NCI-H2196 treated with DMSO at 0.1 percent for 48 hours (cell line): ENCODE results near the gene RPP30.
A peak's percentile ranks its signal among the peaks of the same experiment; 100 is the strongest.
"Not testable (repeated sequence)": the region's sequence is repeated elsewhere in the genome, so short reads cannot be mapped to it uniquely, and the experiment has no call there.

Experiments used
- DNase-seq: peaks from one replicate; lab custom pipeline; 2025; ENCODE audit not compliant: unreplicated experiment; lab: John Stamatoyannopoulos, UW

Gene RPP30

DNA sequence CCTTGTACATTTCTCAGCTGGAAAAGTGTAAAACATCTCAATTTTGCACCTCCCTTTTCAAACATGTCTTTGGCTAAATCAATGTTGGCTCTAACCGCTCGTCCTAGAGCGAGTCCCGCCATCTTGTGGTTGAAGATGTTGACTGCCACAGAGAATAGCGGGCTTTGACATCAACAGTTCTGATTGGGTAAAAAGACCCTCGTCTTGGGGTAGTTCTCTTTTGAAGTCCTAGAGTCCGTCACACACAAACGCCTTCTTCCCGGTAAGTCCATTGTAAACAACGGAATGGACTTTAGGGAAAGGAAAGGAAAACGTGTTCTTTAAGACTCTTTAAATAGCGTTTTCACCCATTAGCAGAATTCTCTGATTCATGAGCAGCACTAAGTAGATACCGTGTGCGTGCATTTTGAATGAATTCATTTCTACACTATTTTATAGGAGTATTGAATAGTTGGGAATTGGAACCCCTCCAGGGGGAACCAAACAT, 452 bp upstream of the RPP30 start:
- no peak for DNase-seq

DNA sequence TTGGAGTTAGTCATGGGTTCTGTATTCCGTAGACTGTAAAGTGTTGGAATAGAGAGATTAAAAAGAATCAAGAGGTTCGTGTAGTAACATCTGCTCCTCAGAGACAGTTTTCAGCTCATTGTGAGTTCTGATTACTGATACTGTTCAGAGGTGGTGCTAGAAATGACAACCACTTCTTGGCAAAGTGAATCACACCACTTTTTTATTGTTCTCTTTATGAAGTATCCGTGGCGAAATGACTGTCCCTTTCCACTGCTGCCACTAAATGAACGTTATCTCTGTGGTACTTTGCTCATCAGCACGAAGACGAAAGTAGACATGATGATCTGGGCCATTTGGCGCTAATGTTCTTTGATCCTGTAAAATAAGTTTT, 860 bp downstream of the RPP30 start:
- DNase-seq = no peak

DNA sequence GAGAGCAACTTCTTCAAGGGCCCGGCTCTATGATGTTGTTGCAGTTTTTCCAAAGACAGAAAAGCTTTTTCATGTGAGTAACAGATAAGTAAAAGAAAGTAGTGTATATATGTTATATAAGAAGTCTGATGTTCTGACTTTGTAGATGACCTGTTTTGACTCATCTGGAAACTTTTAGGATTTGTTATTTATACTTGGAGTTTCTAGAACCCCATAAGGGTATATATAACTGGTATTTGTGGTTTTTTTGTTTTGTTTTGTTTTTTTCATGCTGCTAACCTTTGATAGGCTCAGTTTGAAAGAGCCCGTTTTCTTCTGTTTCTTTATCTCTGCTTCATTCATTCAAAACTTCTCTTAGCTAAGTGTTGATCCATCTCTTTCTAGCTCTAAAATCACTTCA, 7.3 kb downstream of the RPP30 start:
- DNase-seq = no peak

DNA sequence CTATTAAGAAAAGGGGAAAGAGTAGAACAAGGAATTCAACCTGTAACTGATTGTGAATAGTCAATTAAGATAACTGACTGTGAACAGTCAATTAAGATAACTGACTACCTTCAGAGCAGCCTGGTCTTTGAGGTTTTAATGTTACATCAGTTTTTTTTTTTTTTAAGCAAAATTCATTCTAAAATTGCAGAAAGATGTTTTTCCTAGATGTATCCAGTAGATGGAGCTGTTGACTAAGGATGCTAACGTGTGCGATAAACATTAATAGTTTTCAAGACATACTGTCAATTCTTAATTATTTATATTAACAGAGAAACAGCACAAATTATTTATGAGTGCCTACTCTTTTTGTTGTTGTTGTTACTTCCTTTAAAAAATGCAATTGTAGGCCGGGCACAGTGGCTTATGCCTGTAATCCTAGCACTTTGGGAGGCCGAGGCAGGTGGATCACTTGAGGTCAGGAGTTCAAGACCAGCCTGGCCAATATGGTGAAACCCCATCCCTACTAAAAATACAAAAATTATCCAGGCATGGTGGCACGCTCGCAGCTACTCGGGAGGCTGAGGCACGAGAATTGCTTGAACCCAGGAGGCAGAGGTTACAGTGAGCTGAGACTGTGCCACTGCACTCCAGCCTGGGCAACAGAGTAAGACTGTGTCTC, 8.4 kb downstream of the RPP30 start:
- DNase-seq = peak; percentile 1

DNA sequence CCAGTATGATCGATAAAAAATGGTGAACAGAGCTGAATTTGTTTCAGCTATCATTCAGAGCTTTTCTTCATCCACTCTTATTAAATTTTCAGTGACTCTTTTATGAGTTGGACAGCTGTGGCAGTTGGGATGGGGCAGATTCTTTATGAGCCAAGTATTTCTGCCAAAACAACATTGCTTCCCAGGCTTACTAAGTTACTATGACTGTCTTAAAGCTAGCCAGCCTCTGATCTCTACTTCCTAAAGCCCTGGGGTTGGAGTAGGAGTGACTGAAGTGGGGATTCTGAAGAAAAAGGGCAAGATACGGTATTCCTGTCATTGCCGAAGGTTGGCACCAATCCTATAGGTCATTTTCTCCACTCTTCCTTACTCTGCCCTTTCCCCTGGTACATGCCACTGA, 12.7 kb downstream of the RPP30 start:
- no peak for DNase-seq

DNA sequence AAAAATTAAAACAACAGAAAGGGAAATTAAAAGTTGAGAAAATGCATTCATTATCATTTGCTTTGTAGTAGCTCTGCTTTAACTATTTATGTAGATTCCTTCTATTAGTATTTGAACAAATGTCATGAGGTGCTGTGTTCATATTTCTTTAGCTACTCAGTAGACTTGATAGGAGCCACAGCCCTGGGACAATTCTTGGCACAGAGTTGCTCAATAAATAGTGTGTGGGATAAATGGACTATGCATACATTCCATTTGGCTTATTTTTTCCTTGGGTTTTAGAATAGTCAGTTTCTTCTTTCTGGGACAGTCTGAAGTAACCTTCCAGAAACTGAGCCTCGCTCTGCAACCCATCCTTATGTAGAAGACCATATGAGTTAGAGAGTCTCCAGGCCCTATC, 13.4 kb downstream of the RPP30 start:
- no peak for DNase-seq

DNA sequence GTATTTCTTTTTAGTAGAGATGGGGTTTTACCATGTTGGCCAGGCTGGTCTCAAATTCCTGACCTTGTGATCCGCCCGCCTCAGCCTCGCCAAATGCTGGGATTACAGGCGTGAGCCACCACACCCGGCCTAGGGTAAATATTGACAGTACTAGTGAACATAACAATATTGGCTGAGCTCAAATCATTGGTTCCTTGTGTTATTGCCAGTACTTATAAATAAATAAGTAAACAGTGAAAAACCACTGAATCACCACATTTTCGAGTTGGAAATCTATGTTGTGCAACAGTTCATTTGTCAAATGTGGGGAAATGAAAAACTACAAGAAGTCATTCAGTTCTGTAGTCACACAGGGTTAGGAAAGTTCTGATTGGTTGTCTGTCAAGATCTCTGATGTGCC, 15.8 kb downstream of the RPP30 start:
- no peak for DNase-seq

DNA sequence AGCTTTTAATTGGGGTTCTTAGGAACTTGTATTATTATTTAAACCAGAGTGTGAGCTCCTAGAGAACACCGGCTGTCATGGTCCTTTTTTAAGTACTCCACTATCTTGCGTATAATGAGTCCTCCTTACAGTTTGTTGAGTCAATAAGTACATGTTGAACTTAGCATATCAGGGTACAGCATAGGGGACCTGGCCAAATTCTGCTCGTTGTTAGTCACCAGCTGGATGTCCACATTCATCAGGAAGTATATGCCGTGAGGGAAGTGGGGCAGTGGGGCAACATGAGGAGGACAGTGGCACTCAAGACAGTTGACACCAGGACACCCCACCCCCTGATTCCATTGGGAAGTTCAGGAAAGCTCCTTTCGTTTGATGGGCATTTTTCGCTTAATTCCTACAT, 16.6 kb downstream of the RPP30 start:
- DNase-seq = no peak

DNA sequence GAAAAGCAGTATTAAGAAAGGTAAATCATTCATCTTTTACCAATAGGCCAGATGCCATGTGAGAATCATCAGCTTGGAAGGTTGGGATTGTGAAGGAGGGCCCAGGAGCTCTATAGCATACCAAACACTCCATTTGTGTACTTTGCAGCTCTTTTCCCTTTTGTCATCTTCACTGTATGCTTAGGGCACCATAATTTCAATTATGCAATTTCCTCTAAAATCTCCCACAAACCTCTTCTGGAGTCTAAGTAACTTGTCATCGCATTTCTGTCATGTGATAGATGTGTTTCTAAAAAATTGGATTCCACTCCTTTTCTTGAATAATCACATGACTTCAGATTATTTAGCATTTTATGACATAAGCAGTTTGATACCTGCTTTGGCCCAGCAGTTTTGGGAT, 17.9 kb downstream of the RPP30 start:
- no peak for DNase-seq

DNA sequence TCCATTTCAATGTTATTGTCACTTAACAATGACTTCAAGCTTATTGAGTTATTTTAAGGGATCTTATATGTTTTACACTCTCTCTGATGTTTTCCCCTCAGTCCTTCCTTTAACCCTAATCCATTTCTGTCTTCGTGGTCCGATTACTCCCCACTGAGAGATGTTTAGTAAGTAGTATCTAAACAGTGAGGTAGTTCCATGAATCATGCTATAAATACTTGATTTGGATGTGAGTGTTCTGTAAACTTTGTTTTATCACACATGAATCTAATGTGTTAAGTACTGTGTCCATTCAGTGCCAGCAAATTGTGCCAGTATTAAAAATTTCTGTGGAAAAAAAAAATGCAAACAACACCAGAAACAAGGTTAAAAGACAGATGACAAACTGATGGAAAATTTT, 18.6 kb downstream of the RPP30 start:
- no peak for DNase-seq

DNA sequence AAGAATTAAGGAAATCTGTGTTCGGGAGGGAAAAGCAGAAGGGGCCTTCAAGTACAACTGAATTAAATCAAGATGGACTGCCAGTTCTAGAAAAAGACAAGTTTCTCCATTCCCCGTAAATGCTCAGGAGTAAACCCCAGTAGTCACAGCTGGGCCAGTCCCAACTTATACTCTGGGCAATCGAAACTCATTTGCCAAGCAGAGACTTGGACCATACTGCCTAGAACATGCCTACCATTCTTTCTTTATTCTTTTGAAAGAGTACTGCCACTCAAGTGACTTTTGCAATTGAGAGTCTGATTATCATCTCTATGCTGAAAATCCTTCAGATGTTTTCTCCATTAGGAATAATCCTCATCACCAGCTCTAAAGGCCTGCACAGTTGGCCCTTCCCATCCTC, 21.4 kb downstream of the RPP30 start:
- no peak for DNase-seq

DNA sequence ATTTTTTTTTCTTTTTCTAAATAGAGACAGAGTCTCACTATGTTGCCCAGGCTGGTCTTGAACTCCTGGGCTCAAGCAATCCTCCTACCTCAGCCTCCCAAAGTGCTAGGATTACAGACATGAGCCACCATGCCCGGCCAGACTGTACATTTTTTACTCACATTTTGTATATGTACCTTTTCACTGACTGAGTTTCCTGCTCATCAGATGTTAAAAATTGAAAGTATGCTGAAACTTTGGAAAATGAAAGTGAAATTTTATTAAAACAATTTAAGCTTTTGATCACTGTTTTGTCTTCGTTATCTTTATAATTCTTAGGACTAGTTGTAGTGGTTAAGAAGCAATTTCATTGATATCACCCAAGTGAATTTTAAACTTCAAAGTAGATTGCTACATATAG, 25.1 kb downstream of the RPP30 start:
- not testable (repeated sequence) for DNase-seq

DNA sequence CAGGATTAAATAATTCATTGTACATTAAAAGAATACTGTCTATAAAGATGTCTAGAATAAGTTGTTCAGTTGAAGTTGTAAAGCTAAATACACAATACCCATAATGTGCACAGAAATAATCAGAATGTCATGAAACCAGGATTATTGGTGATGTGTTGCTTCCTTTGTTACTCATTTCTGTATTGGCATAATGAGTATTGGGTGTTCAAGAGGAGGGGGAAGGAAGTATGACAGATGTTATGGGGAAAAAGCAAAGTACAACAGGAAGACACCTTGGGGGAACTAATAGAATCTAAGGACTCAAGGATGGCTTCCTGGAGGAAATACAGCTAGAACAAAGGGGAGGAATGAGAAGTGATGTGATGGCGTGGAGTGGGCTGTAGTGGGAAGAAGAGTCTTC, 34.2 kb downstream of the RPP30 start:
- no peak for DNase-seq

DNA sequence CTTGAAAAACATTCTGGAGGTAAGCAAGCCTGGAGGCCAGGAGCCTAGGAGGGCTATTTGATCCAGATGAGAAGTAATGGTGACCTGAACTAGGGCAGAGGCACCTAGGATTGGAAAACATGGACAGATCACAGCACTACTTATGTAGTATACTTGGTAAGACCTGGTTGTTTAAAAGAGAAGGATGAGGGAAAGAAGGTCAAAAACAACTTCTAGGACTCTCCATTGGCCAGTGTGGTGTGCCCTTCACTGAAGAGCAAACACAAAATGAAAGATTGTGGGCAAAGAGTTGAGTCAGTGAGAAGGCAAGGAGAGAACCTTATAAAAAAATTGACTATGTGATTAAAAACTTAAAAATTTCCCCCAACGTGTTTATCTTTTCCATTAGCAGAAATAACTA, 34.8 kb downstream of the RPP30 start:
- DNase-seq = no peak

DNA sequence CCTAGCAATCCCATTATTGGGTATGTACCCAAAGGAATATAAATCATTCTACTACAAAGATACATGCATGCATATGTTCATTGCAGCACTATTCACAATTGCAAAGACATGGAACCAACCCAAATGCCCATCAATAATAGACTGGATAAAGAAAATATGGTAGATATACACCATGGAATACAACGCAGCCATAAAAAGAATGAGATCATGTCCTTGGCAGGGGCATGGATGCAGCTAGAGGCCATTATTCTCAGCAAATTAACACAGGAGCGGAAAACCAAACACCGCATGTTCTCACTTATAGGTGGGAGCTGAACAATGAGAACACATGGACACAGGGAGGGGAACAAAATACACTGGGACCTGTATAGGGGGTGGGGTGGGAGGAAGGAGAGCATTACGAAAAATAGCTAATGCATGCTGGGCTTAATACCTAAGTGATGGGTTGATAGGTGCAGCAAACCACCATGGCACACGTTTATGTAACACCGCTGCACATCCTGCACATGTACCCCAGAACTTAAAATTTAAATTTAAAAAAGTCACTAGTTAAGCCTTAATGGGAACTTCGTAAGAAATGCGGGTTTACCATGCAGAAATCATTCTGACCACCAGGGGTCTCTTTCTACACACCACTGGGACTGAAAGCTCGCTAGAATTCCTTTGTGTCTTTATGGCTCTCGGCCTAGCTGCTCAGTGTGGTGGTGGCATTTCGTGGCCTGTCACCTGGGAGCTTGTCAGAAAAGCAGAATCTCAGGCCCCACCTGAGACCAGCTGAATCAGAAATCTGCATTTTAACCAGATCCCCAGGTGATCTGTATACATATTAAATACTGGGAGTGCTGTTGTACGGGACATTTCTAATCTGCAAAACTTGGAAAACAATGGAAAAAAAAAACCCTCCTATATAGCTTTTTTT, 39.6 kb downstream of the RPP30 start:
- peak; percentile 4 for DNase-seq

DNA sequence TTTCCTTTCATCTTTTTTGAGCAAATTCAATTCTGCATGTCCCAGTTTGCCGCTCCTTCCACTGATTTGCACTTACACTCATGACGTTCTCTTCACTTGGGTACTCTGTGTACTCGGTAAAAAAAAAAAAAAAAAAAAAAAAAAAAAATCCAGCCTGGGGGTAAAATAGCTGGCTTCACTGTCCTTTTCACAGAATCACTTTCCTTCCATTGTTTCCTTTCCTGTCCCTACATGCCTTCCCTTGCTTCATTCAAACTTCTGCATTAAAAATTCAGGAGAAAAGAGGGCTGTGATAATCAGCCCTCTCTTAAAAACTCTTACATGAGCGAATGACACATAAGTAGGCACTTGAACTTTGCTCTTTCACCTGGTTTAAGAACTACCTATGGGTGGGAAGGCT, 40.4 kb downstream of the RPP30 start:
- no peak for DNase-seq

DNA sequence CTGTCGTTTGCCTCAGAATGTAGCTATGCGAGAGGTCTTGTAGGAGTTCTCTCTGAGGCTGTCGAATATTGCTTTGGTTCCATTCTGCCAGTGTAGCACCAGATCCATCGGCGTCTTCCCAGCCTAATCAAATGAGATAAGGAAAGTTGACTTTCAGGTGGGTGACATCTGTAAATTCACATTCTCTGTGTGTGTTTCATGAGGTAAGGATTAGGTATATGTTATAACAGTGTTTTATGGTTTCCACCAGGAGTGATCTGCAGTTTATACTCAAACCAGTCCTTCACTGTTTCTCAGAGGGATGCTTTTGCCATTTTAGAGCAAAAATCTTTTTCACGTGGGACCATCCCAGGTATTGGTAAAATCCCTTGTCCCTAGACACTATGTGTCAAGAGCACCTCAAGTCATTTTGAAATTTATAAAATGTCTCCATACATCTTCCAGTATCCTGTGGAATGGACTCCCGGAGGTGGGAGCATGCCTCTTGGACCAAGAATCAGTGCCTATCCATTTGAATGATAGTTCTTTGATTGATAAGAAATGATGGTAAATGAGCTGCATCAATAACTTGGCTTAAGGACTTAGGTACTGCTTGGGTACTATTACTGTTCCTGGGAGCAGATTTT, 41.2 kb downstream of the RPP30 start:
- no peak for DNase-seq

DNA sequence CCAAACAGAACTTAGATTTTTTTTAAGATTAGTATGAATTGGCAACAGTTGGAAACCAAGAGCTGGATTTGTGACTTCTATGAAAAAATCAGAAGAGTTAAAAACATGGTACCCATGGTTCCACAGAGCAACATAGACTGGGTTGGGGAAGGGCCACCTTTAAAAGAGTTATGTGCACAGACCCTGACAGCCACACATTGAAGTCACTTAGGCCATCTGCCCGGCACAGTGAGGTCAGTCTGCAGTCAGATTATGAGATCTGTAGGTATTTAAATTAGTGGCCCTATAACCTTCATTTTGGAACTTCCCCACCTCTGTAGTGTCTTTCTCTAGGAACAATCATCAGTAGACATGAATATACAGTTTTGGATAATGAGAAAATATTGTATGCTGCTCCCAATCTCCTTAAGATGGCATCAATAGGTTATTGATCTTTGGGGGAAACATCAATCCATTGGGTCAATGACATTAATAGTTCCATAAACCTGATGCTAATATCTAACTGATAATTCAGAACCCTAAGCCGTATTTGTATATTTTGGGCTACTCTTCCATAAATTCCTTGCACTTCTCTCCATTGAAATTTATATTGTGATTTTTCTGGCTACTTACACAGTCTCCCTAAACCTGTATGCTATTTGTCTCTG, 42.1 kb downstream of the RPP30 start:
- DNase-seq = no peak

DNA sequence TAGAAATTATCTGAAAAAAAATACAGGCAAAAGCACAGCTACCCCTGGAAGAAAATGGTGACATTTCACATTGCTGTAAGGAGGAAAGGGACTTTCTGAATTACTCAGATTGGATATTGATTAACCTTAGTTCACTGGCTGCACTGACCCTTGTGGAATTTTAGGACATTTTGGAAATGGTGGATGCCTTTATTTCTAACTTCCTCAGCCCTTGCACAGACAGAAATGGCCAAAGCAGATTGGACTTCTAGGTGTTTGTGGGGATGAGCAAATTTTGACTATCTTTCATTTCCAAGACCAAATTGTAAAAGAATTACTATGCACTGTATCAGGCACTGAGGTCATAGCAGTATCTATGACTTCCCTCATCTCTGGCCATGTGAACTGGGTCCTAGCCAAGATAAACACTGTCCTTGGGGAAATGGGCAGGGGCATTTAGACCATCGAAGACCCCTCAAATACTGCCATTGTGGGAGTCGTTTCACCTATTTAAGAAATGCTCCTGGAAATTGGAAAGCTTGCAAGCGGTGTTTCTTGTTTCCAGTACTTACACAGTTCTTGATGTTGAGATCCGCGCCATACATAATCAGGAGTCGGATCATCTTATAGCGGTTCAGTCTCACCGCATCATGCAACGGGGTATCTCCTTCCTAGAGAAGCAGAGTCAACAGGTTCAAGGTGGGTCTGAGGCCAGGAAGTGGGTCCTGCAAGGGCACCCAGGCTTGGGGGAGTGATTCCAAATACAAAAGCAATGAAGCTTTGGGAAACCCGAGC, 43.4 kb downstream of the RPP30 start:
- DNase-seq = no peak

DNA sequence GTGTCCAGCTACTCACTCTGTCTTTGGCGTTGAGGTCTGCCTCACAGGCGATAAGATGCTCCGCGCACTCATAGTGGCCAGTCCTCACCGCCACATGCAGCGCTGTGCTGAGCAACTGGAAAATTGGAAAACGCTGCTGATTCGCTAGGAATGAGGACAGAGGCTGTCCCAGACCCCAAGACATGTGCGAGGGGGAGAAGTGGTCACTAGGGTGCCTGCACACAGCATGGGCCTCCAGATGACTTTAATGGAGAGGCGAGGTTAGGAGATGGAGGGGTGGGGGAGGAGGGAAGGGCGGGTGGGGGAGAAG, 43.9 kb downstream of the RPP30 start:
- DNase-seq = no peak
